ENCODE results near the gene DRAM1. TPM values are rescaled to one million over a fixed set of nuclear protein-coding genes. Genes with fewer than 3 reads are reported as not detected.

The DRAM1 gene
- total and polyA plus RNA-seq, 2 donors (not counting 1 experiment from before 2014, with no cell fraction given): 155 to 184 TPM

GRCh38 chr12:101847325-101847724, 30.1 kb upstream of the DRAM1 start:
- Histone ChIP-seq H3K27ac (ENCODE audit: insufficient read depth, low read length) (no peak overlapping the region), H3K4me2 (ENCODE audit: extremely low read depth, insufficient read depth, low read length) (no peak overlapping the region), H3K9ac (ENCODE audit: insufficient read depth, low read length) (no peak overlapping the region), H3K9me3 (ENCODE audit: control insufficient read depth, insufficient read depth, low read depth, low read length) (no peaks in the 10 kb centered on the region), H4K20me1 (ENCODE audit: control insufficient read depth, extremely low read depth, insufficient read depth, low read length) (no peaks in the 10 kb centered on the region), H3K79me2 (ENCODE audit: control insufficient read depth, insufficient read depth, low read length) (no peaks in the 10 kb centered on the region), H3K4me1 (ENCODE audit: control insufficient read depth, extremely low read depth, insufficient read depth, low read length) (no peaks in the 10 kb centered on the region), H3K27me3 (ENCODE audit: control insufficient read depth, insufficient read depth, low read length) (no peaks in the 10 kb centered on the region), H2AFZ (ENCODE audit: low read length) (no peak overlapping the region), H3K36me3 (ENCODE audit: control insufficient read depth, insufficient read depth, low read length) (no peaks in the 10 kb centered on the region), H3K4me3 (replicated peaks in 1 of 4; ENCODE audit: control extremely low read depth in 1 of 4, insufficient read depth in 1 of 4, low read depth in 3 of 4, low read length in 4 of 4) (no peak overlapping the region)
- no peak for DNase-seq (ENCODE audit: low read depth in 2 of 2)
- no peak for TF ChIP-seq EZH2 (IDR thresholded peaks at IDR 0.05; ENCODE audit: low read length, missing control alignments)
- TF ChIP-seq, protein P1, sequence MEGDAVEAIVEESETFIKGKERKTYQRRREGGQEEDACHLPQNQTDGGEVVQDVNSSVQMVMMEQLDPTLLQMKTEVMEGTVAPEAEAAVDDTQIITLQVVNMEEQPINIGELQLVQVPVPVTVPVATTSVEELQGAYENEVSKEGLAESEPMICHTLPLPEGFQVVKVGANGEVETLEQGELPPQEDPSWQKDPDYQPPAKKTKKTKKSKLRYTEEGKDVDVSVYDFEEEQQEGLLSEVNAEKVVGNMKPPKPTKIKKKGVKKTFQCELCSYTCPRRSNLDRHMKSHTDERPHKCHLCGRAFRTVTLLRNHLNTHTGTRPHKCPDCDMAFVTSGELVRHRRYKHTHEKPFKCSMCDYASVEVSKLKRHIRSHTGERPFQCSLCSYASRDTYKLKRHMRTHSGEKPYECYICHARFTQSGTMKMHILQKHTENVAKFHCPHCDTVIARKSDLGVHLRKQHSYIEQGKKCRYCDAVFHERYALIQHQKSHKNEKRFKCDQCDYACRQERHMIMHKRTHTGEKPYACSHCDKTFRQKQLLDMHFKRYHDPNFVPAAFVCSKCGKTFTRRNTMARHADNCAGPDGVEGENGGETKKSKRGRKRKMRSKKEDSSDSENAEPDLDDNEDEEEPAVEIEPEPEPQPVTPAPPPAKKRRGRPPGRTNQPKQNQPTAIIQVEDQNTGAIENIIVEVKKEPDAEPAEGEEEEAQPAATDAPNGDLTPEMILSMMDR (conservative IDR thresholded peaks at IDR 0.05 in 1 of 2, IDR thresholded peaks at IDR 0.05 in 1 of 2; ENCODE audit: low read depth in 1 of 2, low read length in 2 of 2): no peak

- DNase-seq (ENCODE audit: low read depth in 2 of 2): no peak
- Histone ChIP-seq H3K27ac (ENCODE audit: insufficient read depth, low read length) (no peak overlapping the region), H3K9me3 (ENCODE audit: control insufficient read depth, insufficient read depth, low read depth, low read length) (no peaks in the 10 kb centered on the region), H3K27me3 (ENCODE audit: control insufficient read depth, insufficient read depth, low read length) (no peaks in the 10 kb centered on the region), H2AFZ (ENCODE audit: low read length) (no peak overlapping the region), H3K4me3 (replicated peaks in 1 of 4; ENCODE audit: control extremely low read depth in 1 of 4, insufficient read depth in 1 of 4, low read depth in 3 of 4, low read length in 4 of 4) (no peak overlapping the region), H4K20me1 (ENCODE audit: control insufficient read depth, extremely low read depth, insufficient read depth, low read length) (no peaks in the 10 kb centered on the region), H3K79me2 (ENCODE audit: control insufficient read depth, insufficient read depth, low read length) (no peaks in the 10 kb centered on the region), H3K4me2 (ENCODE audit: extremely low read depth, insufficient read depth, low read length) (no peak overlapping the region), H3K9ac (ENCODE audit: insufficient read depth, low read length) (no peak overlapping the region), H3K36me3 (ENCODE audit: control insufficient read depth, insufficient read depth, low read length) (no peaks in the 10 kb centered on the region), H3K4me1 (ENCODE audit: control insufficient read depth, extremely low read depth, insufficient read depth, low read length) (peaks cover 2% of the 10 kb centered on the region)
- TF ChIP-seq EZH2 (IDR thresholded peaks at IDR 0.05; ENCODE audit: low read length, missing control alignments): no peak
- TF ChIP-seq, protein P1 (conservative IDR thresholded peaks at IDR 0.05 in 1 of 2, IDR thresholded peaks at IDR 0.05 in 1 of 2; ENCODE audit: low read depth in 1 of 2, low read length in 2 of 2): no peak
These were observed 27.2 kb upstream of the DRAM1 start for GRCh38 chr12:101850199-101850598.

- Histone ChIP-seq H3K27me3 (ENCODE audit: control insufficient read depth, insufficient read depth, low read length) (no peaks in the 10 kb centered on the region), H2AFZ (ENCODE audit: low read length) (no peak overlapping the region), H3K36me3 (ENCODE audit: control insufficient read depth, insufficient read depth, low read length) (no peaks in the 10 kb centered on the region), H3K9me3 (ENCODE audit: control insufficient read depth, insufficient read depth, low read depth, low read length) (no peaks in the 10 kb centered on the region), H3K9ac (ENCODE audit: insufficient read depth, low read length) (no peak overlapping the region), H3K27ac (ENCODE audit: insufficient read depth, low read length) (no peak overlapping the region), H3K4me3 (replicated peaks in 1 of 4; ENCODE audit: control extremely low read depth in 1 of 4, insufficient read depth in 1 of 4, low read depth in 3 of 4, low read length in 4 of 4) (no peak overlapping the region), H3K4me2 (ENCODE audit: extremely low read depth, insufficient read depth, low read length) (no peak overlapping the region), H4K20me1 (ENCODE audit: control insufficient read depth, extremely low read depth, insufficient read depth, low read length) (no peaks in the 10 kb centered on the region), H3K4me1 (ENCODE audit: control insufficient read depth, extremely low read depth, insufficient read depth, low read length) (peaks cover 5% of the 10 kb centered on the region), H3K79me2 (ENCODE audit: control insufficient read depth, insufficient read depth, low read length) (no peaks in the 10 kb centered on the region)
- no peak for DNase-seq (ENCODE audit: low read depth in 2 of 2)
- no peak for TF ChIP-seq EZH2 (IDR thresholded peaks at IDR 0.05; ENCODE audit: low read length, missing control alignments)
- TF ChIP-seq, protein P1 (conservative IDR thresholded peaks at IDR 0.05 in 1 of 2, IDR thresholded peaks at IDR 0.05 in 1 of 2; ENCODE audit: low read depth in 1 of 2, low read length in 2 of 2): no peak
These were observed 24.4 kb upstream of the DRAM1 start for GRCh38 chr12:101852998-101853397.

All from fibroblast of lung (primary cell).